HUES6 (cell line): Measurements from ENCODE around the gene HSPA4.

Experiments
- H3K27ac ChIP-seq: 2 replicates; pipeline ENCODE4 v1.7.0; 2013; ENCODE audit warnings: low read depth, mild to moderate bottlenecking, low read length, inconsistent platforms
- H3K27me3 ChIP-seq: 2 replicates; pipeline ENCODE4 v1.6.1; 2013; ENCODE audit warnings: low read length; ENCODE audit not compliant: control insufficient read depth, insufficient read depth
- H3K36me3 ChIP-seq: 2 replicates; pipeline ENCODE4 v1.6.1; 2013; ENCODE audit warnings: low read length; ENCODE audit not compliant: control insufficient read depth, insufficient read depth
- H3K4me1 ChIP-seq: 2 replicates; pipeline ENCODE4 v1.6.1; 2013; ENCODE audit warnings: low read length; ENCODE audit not compliant: control insufficient read depth, insufficient read depth
- H3K4me3 ChIP-seq: 2 replicates; pipeline ENCODE4 v1.5.1; 2013; ENCODE audit warnings: low read depth, low read length
- H3K9ac ChIP-seq: one replicate; pipeline ENCODE4 v1.6.1; 2013; ENCODE audit warnings: mild to moderate bottlenecking, low read length
- H3K9me3 ChIP-seq: 2 replicates; pipeline ENCODE4 v1.6.1; 2013; ENCODE audit warnings: low read depth, low read length; ENCODE audit not compliant: control insufficient read depth, insufficient read depth

The HSPA4 gene

DNA sequence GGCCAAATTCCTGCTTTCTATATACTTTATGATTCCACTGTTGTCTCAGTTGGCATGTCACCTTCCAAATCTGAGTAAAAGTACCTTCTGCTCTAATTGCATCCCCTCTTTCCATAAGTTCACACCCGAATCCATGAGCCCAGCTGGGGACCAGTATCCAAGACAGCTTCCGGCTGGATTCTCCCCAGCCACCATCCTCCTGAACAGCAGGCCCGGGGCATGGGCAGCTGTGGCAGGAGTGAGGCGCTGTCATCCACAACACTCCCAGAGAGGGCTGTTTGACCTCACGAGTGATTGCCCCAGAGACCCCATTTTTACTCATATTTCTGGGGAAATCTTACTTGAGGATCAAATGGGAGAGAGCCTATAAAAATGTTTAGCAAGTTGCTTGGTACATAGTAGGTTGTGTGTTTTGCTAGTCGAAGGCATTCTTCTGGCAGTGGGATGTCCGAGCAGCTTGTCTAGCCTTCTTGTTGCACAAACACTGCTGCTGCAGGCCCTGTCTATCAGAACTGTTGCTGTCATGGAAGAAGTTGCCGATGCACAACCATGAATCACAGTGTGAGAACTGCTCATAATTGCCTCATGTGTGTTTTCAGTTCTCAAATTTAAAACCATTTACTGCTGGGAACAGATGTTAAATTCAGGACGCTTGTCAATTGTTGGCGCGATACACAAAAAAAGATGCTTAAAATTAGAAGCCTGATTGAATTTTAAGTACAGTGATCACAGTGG is 93.8 kb downstream of the HSPA4 start:
- Histone ChIP-seq H3K27me3 (no peaks in the 10 kb centered on the region), H3K4me1 (peaks cover 5% of the 10 kb centered on the region), H3K4me3 (no peak overlapping the region), H3K9ac (no peak overlapping the region), H3K36me3 (no peaks in the 10 kb centered on the region), H3K27ac (no peak overlapping the region), H3K9me3 (peaks cover 12% of the 10 kb centered on the region)

DNA sequence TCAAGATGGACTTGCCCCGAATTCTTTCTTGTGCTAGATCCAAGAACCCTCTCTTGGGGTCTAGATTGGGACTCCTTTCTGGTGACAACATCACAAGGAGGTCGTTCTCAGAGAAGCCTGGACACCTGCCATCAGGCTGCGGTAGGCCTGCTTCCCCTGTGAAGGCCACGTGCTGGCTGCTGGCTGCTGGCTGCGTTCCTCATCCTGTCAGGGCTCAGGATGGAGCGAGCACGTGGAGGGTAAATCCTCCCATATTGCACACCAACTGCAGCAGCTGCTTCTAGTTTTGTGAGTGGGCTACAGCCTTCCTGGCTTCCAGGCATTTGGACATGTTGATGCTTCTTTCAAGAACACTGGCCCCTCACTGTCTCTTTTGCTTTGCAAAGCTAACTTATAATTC is 95.6 kb downstream of the HSPA4 start:
- H3K4me1 ChIP-seq = peaks cover 5% of the 10 kb centered on the region

DNA sequence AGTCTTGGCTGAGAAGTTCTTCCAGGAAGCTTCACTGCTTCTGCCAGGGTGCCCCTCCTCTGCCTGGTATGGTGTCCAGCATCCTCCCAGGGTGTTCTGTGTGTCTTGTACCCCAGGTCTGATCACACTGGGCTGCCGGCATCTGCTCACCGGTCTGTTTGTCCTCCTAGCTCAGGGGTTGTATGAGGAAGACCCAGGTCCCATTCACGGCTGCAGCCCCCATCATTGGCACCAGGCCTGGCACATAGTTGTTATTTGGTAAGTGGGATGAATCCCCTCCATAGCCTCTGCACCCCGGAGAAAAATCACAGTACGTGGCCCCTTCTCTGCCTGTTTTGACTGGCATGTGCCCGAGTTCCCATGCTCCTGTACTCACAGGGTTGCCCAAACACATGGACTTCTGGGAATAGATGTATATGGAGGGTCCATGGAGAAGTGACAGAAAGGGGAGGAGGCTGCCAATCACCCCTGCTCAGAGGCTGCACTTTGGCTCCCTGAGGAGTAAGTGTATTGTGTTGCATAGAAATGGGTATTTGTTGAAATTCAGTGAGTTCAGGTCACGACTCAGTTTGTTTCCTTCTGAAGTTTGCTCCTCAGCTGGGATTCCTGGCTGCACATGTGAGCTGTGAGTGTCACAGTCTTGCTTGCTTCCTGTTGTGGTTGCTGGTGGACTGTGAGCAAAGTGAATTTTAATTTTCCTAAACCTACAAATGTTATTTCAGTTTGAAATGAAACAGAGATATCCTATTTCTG is 96.2 kb downstream of the HSPA4 start:
- no peaks in the 10 kb centered on the region for H3K36me3 ChIP-seq
- H3K9ac ChIP-seq = no peak overlapping the region
- peaks cover 12% of the 10 kb centered on the region for H3K9me3 ChIP-seq
- no peak overlapping the region for H3K27ac ChIP-seq
- no peak overlapping the region for H3K4me3 ChIP-seq
- no peaks in the 10 kb centered on the region for H3K27me3 ChIP-seq
- peaks cover 5% of the 10 kb centered on the region for H3K4me1 ChIP-seq

More for the DNA sequence above, 95.6 kb downstream of the HSPA4 start:
- H3K36me3 ChIP-seq = no peaks in the 10 kb centered on the region
- H3K27me3 ChIP-seq = no peaks in the 10 kb centered on the region
- H3K9me3 ChIP-seq = peaks cover 12% of the 10 kb centered on the region
- H3K9ac ChIP-seq = no peak overlapping the region
- no peak overlapping the region for H3K27ac ChIP-seq
- H3K4me3 ChIP-seq = no peak overlapping the region

DNA sequence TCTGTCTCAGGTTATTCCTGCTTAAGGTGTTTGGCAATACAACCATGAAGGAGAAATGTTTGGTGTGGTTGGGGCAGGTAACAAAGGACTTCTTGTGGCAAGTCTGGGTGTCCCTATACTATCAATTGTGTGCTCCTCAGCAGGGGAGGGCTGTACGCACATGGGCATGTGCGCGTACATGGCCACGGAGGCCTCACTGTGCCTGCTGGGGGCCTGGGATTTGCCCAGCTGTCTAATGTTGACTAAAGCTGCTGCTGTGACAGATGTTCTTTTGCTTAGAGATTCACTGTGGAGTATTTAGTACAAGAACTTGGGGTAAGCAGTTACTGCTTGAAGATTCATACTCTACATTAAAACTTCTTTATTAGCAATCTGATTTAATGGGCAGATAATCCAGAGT is 97.5 kb downstream of the HSPA4 start:
- Histone ChIP-seq H3K27ac (no peak overlapping the region), H3K9me3 (0 out of 2 replicates have a peak, but pooled peaks cover 4% of the 10 kb centered on the region), H3K9ac (no peak overlapping the region), H3K36me3 (no peaks in the 10 kb centered on the region), H3K27me3 (no peaks in the 10 kb centered on the region), H3K4me3 (no peak overlapping the region), H3K4me1 (peaks cover 5% of the 10 kb centered on the region)

DNA sequence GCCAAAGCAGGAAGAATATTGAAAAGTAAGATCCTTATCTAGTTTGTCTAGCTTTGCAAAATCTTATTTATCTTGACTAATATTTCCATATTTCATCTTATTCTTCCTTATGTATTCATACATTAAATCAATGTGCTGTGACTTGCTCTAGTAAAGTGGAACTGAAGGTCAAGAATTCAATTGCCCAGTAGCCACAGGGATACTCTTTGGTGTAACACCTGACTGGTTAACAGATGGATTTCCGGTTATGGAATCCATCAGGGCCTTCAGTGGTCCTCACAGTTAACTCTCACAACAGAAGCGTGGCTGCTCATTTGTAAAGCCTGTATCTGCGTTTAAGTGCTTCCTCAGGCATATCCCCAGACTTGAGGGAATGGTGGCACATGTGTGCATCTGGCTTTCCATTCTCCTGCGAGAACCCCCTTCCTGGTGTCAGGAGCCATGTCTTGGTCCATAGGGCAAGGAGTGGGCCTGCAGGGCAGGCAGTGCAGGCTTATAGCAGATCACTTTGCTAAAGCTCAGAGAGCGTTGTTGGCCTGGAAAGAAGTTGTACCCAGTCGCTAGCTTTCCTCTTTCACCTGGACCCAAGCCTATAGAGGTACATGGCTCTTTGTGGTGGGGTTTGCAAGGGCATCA is 99.2 kb downstream of the HSPA4 start:
- no peak overlapping the region for H3K9ac ChIP-seq
- H3K36me3 ChIP-seq = no peaks in the 10 kb centered on the region

DNA sequence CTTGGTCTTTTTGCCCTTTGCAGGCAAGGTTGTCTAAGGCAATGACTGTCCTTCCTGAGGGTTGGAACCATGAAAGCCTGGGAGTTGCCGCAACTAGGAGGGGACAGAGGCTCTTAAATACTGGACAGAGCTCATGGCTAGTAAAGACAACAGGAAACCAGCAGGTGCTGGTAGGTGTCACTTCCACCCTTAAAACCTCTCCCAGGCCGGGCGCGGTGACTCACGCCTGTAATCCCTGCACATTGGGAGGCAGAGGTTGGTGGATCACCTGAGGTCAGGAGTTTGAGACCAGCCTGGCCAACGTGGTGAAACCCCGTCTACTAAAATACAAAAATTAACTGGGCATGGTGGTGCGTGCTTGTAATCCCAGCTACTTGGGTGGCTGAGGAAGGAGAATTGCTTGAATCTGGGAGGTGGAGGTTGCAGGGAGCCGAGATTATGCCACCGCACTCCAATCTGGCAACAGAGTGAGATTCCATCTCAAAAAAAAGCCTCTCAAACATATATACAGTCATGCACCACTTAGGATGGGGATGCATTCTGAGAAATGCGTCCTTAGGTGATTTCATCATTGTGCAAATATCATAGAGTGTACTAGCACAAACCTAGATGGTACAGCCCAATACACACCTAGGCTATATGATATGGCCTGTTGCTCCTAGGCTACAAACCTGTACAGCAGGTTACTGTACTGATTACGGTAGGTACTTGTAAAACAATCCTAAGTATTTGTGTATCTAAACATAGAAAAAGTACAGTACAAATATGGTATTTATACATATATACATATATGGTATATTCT is 102.7 kb downstream of the HSPA4 start:
- Histone ChIP-seq H3K27ac (no peak overlapping the region), H3K9me3 (no peaks in the 10 kb centered on the region), H3K4me3 (no peak overlapping the region), H3K27me3 (no peaks in the 10 kb centered on the region), H3K36me3 (no peaks in the 10 kb centered on the region), H3K9ac (no peak overlapping the region), H3K4me1 (no peaks in the 10 kb centered on the region)

More for the DNA sequence above, 99.2 kb downstream of the HSPA4 start:
- Histone ChIP-seq H3K4me3 (no peak overlapping the region), H3K9me3 (no peaks in the 10 kb centered on the region), H3K27me3 (no peaks in the 10 kb centered on the region), H3K4me1 (peaks cover 5% of the 10 kb centered on the region), H3K27ac (no peak overlapping the region)

DNA sequence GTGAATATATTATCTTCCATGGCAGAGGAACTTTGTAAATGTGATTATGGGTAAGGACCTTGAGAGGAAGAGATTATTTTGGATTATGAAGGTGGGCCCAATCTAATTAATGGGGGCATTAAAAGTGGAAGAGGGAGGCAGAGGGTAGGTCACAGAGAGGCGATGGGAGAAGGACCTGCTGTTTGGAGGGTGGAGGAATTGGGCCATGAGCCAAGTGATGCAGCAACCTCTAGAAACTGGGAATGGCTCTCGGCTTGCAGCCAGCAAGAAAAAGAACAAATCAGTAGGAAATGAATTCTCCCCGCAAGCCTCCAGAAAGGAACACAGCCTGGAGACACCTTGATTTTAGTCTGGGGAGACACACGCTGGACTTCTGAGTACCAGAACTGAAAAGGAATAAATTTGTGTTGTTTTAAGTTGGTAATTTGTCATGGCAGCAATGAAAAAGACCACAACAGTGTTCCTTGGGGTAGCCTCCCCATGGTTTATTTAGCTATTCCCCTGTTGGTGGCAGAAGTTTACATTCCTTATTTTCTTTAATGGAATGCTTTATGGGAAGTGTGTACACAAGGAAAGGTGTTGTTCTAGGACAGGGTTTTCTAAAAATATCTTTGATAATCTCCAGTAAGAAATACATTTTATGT is 103.6 kb downstream of the HSPA4 start:
- Histone ChIP-seq H3K4me3 (no peak overlapping the region), H3K27ac (no peak overlapping the region), H3K4me1 (no peaks in the 10 kb centered on the region), H3K27me3 (no peaks in the 10 kb centered on the region), H3K9ac (no peak overlapping the region), H3K9me3 (no peaks in the 10 kb centered on the region), H3K36me3 (no peaks in the 10 kb centered on the region)
